ENCODE data around the gene SOX3. TPM values are rescaled to one million over a fixed set of nuclear protein-coding genes. Genes with fewer than 3 reads are reported as not detected.

Gene SOX3
- total RNA-seq (ENCODE audit: unreplicated experiment) = 0.49 TPM
- long read RNA-seq = 0 reads

DNA sequence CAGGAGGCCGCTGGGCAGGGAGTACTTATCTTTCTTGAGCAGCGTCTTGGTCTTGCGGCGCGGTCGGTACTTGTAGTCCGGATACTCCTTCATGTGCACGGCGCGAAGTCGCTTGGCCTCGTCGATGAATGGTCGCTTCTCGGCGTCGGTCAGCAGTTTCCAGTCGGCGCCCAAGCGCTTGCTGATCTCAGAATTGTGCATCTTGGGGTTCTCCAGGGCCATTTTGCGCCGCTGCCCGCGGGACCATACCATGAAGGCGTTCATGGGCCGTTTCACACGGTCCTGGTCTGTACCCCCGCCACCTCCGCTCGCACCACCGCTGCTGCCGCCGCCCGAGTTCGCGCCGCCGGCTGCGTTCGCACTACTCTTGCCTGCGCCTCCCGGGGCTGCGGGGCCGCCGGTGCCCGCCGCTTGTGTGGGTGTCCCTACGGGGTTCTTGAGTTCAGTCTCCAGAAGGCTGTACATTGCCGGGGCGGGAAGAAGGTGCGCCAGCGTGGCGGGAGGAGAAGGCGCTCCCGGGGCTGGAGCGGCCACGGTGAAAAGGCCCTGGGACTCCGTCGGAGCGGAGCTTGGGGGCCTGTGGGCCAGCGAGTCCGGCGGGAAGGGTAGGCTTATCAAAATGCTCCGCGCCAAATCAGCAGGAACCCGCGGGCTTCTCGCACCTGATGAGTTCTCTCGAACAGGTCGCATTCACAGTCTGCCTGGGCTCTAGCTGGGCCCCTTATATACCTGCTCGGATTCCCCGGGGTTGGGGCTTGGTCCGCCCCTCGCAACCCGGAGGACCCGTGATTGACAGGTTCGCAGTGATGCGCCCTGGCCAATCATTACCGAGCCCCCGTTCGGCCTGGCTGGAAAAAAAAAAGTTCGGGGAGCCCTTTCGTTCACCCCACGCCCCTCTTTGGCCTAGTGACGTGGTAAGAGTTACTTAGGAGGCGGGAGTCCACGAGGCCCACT is at the start of gene SOX3:
Gene SOX3 (minus strand): TSS at position 699 of the 954 bp plus-strand sequence. CDS start 9 bp downstream, at position 690.
- no peak for DNase-seq (ENCODE audit: low spot score)
- no peak within 1 kb of the TSS for H3K4me3 Mint-ChIP-seq (ENCODE audit: unreplicated experiment)
- no peak within 1 kb of the TSS for H3K27ac Mint-ChIP-seq (ENCODE audit: unreplicated experiment)
- TF ChIP-seq, protein P1, sequence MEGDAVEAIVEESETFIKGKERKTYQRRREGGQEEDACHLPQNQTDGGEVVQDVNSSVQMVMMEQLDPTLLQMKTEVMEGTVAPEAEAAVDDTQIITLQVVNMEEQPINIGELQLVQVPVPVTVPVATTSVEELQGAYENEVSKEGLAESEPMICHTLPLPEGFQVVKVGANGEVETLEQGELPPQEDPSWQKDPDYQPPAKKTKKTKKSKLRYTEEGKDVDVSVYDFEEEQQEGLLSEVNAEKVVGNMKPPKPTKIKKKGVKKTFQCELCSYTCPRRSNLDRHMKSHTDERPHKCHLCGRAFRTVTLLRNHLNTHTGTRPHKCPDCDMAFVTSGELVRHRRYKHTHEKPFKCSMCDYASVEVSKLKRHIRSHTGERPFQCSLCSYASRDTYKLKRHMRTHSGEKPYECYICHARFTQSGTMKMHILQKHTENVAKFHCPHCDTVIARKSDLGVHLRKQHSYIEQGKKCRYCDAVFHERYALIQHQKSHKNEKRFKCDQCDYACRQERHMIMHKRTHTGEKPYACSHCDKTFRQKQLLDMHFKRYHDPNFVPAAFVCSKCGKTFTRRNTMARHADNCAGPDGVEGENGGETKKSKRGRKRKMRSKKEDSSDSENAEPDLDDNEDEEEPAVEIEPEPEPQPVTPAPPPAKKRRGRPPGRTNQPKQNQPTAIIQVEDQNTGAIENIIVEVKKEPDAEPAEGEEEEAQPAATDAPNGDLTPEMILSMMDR (IDR thresholded peaks at IDR 0.05; ENCODE audit: unreplicated experiment) = no peak
- H3K36me3 Mint-ChIP-seq (ENCODE audit: low read depth, unreplicated experiment) = no peaks in the 10 kb centered on the region
- peaks cover 3% of the 10 kb centered on the region for H3K4me1 Mint-ChIP-seq (ENCODE audit: unreplicated experiment)
- H3K27me3 Mint-ChIP-seq (ENCODE audit: unreplicated experiment) = peaks cover 18% of the 10 kb centered on the region
- no peaks in the 10 kb centered on the region for H3K9me3 Mint-ChIP-seq (ENCODE audit: unreplicated experiment)

DNA sequence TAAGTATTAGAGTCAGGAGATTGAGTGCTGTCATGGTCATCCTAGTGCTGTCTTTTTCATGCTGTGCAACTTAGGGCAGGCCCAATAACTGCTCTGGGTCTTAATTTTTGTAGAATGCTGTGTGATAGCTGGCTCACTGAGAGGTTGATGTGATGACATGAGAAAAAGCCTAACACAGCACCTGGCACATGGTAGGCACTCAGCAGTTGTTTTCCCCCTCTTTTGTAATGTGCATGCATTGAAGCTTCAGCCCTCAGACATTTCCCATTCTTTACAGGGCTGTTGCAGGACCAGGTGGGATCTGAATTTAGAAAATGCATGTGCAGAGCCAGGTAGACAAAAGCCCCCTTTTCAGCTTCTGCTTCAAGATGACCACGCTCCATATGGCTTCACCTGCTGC is 44.1 kb upstream of the SOX3 start:
- Mint-ChIP-seq H3K4me3 (ENCODE audit: unreplicated experiment) (no peak overlapping the region), H3K36me3 (ENCODE audit: low read depth, unreplicated experiment) (no peaks in the 10 kb centered on the region), H3K9me3 (ENCODE audit: unreplicated experiment) (no peaks in the 10 kb centered on the region)

DNA sequence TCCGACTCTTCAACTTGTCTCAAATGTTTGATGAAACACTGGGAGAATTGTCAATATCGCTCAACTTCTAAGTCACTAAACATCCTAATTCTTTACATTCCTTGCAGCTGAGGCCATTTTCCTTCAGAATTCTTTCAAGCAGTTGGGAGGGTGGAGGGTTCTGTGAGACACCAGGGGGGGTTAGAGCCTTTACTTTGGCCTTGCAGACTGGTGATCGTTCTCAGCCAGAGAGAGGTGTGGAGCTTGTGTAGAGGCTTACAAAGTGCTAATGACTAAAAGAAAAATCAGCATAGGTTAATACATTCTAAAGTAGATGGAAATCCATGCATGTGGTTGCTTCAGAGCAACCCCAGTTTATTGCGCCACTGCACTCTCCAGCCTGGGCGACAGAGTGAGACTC is 21.3 kb upstream of the SOX3 start:
- H3K4me1 Mint-ChIP-seq (ENCODE audit: unreplicated experiment) = no peaks in the 10 kb centered on the region
- TF ChIP-seq, protein P1 (IDR thresholded peaks at IDR 0.05; ENCODE audit: unreplicated experiment) = no peak
- H3K27ac Mint-ChIP-seq (ENCODE audit: unreplicated experiment) = peak overlapping the region; percentile 48
- no peaks in the 10 kb centered on the region for H3K27me3 Mint-ChIP-seq (ENCODE audit: unreplicated experiment)
- DNase-seq (ENCODE audit: low spot score) = no peak
- no peaks in the 10 kb centered on the region for H3K36me3 Mint-ChIP-seq (ENCODE audit: low read depth, unreplicated experiment)
- H3K9me3 Mint-ChIP-seq (ENCODE audit: unreplicated experiment) = no peaks in the 10 kb centered on the region
- H3K4me3 Mint-ChIP-seq (ENCODE audit: unreplicated experiment) = no peak overlapping the region

More for the DNA sequence above, 44.1 kb upstream of the SOX3 start:
- DNase-seq (ENCODE audit: low spot score) = no peak
- TF ChIP-seq, protein P1 (IDR thresholded peaks at IDR 0.05; ENCODE audit: unreplicated experiment) = no peak
- Mint-ChIP-seq H3K4me1 (ENCODE audit: unreplicated experiment) (peaks cover 5% of the 10 kb centered on the region), H3K27me3 (ENCODE audit: unreplicated experiment) (no peaks in the 10 kb centered on the region), H3K27ac (ENCODE audit: unreplicated experiment) (no peak overlapping the region)

DNA sequence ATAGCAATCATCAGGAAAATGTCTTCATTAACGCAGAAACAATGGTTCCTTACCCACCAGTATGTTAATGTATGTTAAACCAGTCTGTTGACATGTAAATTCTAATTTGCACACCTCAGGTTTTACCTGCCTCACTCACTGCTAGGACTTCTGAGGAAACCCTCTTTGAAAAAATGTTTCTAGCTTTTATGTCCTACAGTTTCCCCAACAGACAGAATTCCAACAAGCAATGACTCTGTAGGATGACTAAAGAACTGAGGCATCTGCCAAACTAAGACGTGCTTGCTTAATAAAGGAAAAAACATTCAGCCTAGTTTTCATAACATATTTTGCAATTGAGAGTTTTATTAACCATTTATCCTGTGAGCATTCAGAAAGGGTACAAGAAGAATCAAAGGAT is 20.6 kb upstream of the SOX3 start:
- no peaks in the 10 kb centered on the region for H3K9me3 Mint-ChIP-seq (ENCODE audit: unreplicated experiment)
- no peak overlapping the region for H3K27ac Mint-ChIP-seq (ENCODE audit: unreplicated experiment)
- H3K27me3 Mint-ChIP-seq (ENCODE audit: unreplicated experiment) = no peaks in the 10 kb centered on the region
- H3K36me3 Mint-ChIP-seq (ENCODE audit: low read depth, unreplicated experiment) = no peaks in the 10 kb centered on the region
- no peaks in the 10 kb centered on the region for H3K4me1 Mint-ChIP-seq (ENCODE audit: unreplicated experiment)
- TF ChIP-seq, protein P1 (IDR thresholded peaks at IDR 0.05; ENCODE audit: unreplicated experiment) = no peak
- no peak for DNase-seq (ENCODE audit: low spot score)
- no peak overlapping the region for H3K4me3 Mint-ChIP-seq (ENCODE audit: unreplicated experiment)

DNA sequence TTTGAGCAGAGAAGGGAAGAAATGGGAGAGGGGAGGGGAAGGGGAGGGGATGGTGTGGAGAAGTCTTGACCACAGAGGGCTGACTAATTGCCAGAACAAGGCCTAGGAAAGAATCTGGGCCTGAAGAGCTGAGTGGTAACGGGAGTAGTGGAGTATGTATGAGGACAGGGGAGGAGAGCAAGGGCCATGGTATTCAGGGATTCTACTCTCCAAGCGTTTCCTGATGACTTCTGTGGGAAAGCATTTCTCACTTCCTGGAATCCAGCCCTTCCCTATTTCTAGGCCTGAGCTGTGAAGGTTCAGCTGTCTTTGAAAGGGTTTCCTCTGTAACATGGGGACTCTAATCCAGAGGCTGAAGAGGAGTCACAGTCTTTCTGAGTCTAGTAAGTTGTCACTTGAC is 19.7 kb upstream of the SOX3 start:
- Mint-ChIP-seq H3K4me1 (ENCODE audit: unreplicated experiment) (no peaks in the 10 kb centered on the region), H3K4me3 (ENCODE audit: unreplicated experiment) (no peak overlapping the region), H3K36me3 (ENCODE audit: low read depth, unreplicated experiment) (no peaks in the 10 kb centered on the region), H3K27ac (ENCODE audit: unreplicated experiment) (no peak overlapping the region), H3K9me3 (ENCODE audit: unreplicated experiment) (no peaks in the 10 kb centered on the region), H3K27me3 (ENCODE audit: unreplicated experiment) (no peaks in the 10 kb centered on the region)
- TF ChIP-seq, protein P1 (IDR thresholded peaks at IDR 0.05; ENCODE audit: unreplicated experiment) = no peak
- no peak for DNase-seq (ENCODE audit: low spot score)
